Measurements from ENCODE around the gene COX6B2.

DNA sequence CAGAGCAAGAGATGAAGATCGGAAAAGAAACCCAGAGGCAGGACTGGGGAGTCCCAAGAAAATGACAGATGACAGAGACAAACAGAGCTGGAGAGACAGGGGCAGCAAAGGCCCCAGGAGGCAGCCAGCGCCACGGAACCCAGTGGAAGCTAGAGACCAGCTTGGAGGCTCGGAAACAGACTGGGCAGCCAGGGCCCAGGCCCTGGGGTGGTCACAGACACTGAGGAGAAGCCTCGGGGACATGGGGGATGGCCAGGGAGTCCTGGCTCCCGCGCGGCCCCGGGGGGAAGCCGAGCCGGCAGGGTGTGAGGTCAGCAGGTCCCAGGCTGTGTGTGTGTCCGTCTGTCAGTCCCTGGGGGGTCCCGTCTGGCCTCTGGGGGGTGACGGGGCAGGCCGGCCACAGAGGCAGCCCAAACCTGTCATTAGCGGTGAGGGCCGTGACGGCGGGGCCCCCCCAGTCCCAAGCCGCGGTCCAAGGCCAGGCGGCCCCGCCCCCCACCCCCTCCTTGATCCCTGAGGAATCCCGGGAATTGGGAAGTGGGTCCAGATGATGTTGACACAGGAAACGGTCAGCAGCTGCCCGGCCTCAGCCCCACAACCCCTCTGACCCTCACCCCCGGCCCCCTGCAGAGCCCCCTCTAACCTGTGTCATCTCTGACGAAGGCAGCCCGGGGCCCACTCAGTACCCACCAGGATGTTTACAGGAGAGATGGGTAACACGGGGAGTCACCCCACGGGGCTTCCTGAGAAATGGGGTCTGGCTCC, 19.7 kb upstream of the COX6B2 start:
- TF ChIP-seq, protein P1, sequence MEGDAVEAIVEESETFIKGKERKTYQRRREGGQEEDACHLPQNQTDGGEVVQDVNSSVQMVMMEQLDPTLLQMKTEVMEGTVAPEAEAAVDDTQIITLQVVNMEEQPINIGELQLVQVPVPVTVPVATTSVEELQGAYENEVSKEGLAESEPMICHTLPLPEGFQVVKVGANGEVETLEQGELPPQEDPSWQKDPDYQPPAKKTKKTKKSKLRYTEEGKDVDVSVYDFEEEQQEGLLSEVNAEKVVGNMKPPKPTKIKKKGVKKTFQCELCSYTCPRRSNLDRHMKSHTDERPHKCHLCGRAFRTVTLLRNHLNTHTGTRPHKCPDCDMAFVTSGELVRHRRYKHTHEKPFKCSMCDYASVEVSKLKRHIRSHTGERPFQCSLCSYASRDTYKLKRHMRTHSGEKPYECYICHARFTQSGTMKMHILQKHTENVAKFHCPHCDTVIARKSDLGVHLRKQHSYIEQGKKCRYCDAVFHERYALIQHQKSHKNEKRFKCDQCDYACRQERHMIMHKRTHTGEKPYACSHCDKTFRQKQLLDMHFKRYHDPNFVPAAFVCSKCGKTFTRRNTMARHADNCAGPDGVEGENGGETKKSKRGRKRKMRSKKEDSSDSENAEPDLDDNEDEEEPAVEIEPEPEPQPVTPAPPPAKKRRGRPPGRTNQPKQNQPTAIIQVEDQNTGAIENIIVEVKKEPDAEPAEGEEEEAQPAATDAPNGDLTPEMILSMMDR (tag by site-specific recombination; IDR thresholded peaks at IDR 0.05), result no peak
- TF ChIP-seq ZNF404 (tag by site-specific recombination; IDR thresholded peaks at IDR 0.05) (no peak), SCRT2 (tag by site-specific recombination; IDR thresholded peaks at IDR 0.05) (no peak), GLI4 (tag by site-specific recombination; IDR thresholded peaks at IDR 0.05) (no peak), ZNF768 (tag by site-specific recombination; IDR thresholded peaks at IDR 0.05) (no peak), YY2 (tag by site-specific recombination; IDR thresholded peaks at IDR 0.05) (no peak), YY1 (tag by site-specific recombination; IDR thresholded peaks at IDR 0.05) (no peak), ZNF214 (tag by site-specific recombination; IDR thresholded peaks at IDR 0.05; ENCODE audit: borderline replicate concordance) (no peak), ZNF423 (tag by site-specific recombination; IDR thresholded peaks at IDR 0.05) (no peak)
- TF ChIP-seq, protein P2, sequence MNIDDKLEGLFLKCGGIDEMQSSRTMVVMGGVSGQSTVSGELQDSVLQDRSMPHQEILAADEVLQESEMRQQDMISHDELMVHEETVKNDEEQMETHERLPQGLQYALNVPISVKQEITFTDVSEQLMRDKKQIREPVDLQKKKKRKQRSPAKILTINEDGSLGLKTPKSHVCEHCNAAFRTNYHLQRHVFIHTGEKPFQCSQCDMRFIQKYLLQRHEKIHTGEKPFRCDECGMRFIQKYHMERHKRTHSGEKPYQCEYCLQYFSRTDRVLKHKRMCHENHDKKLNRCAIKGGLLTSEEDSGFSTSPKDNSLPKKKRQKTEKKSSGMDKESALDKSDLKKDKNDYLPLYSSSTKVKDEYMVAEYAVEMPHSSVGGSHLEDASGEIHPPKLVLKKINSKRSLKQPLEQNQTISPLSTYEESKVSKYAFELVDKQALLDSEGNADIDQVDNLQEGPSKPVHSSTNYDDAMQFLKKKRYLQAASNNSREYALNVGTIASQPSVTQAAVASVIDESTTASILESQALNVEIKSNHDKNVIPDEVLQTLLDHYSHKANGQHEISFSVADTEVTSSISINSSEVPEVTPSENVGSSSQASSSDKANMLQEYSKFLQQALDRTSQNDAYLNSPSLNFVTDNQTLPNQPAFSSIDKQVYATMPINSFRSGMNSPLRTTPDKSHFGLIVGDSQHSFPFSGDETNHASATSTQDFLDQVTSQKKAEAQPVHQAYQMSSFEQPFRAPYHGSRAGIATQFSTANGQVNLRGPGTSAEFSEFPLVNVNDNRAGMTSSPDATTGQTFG (tag by site-specific recombination; IDR thresholded peaks at IDR 0.05; ENCODE audit: borderline replicate concordance), result no peak
- TF ChIP-seq, protein P3, sequence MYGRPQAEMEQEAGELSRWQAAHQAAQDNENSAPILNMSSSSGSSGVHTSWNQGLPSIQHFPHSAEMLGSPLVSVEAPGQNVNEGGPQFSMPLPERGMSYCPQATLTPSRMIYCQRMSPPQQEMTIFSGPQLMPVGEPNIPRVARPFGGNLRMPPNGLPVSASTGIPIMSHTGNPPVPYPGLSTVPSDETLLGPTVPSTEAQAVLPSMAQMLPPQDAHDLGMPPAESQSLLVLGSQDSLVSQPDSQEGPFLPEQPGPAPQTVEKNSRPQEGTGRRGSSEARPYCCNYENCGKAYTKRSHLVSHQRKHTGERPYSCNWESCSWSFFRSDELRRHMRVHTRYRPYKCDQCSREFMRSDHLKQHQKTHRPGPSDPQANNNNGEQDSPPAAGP (tag by site-specific recombination; IDR thresholded peaks at IDR 0.05), result no peak
- TF ChIP-seq, protein P4, sequence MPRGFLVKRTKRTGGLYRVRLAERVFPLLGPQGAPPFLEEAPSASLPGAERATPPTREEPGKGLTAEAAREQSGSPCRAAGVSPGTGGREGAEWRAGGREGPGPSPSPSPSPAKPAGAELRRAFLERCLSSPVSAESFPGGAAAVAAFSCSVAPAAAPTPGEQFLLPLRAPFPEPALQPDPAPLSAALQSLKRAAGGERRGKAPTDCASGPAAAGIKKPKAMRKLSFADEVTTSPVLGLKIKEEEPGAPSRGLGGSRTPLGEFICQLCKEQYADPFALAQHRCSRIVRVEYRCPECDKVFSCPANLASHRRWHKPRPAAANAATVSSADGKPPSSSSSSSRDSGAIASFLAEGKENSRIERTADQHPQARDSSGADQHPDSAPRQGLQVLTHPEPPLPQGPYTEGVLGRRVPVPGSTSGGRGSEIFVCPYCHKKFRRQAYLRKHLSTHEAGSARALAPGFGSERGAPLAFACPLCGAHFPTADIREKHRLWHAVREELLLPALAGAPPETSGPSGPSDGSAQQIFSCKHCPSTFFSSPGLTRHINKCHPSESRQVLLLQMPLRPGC (tag by site-specific recombination; IDR thresholded peaks at IDR 0.05), result no peak

Data from HEK293 (cell line).